ENCODE measurements around the gene SLC44A4.
"Not testable (repeated sequence)": the region's sequence is repeated elsewhere in the genome, so short reads cannot be mapped to it uniquely, and the experiment has no call there.

GRCh38 chr6:31817929-31818511, 60.8 kb downstream of the SLC44A4 start:
- TF ChIP-seq CHD4 (IDR thresholded peaks at IDR 0.05; ENCODE audit: borderline replicate concordance); CTCF (IDR thresholded peaks at IDR 0.05); CBX8 (IDR thresholded peaks at IDR 0.05); MAZ (IDR thresholded peaks at IDR 0.05; ENCODE audit: borderline replicate concordance, low read depth, low read length); RFX5 (IDR thresholded peaks at IDR 0.05); BHLHE40 (IDR thresholded peaks at IDR 0.05; ENCODE audit: low read depth, low read length); ESRRA (IDR thresholded peaks at IDR 0.05; ENCODE audit: borderline replicate concordance, low read length); CHD2 (IDR thresholded peaks at IDR 0.05; ENCODE audit: low read length, partially characterized antibody); SREBF2 (IDR thresholded peaks at IDR 0.05); BCL3 (IDR thresholded peaks at IDR 0.05); MYC (IDR thresholded peaks at IDR 0.05; ENCODE audit: borderline replicate concordance, low read length); RAD21 (conservative IDR thresholded peaks at IDR 0.05 in 1 of 2, IDR thresholded peaks at IDR 0.05 in 1 of 2): not testable (repeated sequence)
